ENCODE results near the gene CRISPLD2. TPM values are rescaled to one million over a fixed set of nuclear protein-coding genes. Genes with fewer than 3 reads are reported as not detected.
"Not testable (repeated sequence)": the region's sequence is repeated elsewhere in the genome, so short reads cannot be mapped to it uniquely, and the experiment has no call there.

CRISPLD2 gene
- total RNA-seq, 2 donors from 2014 or later: 27.5 to 129 TPM

DNA sequence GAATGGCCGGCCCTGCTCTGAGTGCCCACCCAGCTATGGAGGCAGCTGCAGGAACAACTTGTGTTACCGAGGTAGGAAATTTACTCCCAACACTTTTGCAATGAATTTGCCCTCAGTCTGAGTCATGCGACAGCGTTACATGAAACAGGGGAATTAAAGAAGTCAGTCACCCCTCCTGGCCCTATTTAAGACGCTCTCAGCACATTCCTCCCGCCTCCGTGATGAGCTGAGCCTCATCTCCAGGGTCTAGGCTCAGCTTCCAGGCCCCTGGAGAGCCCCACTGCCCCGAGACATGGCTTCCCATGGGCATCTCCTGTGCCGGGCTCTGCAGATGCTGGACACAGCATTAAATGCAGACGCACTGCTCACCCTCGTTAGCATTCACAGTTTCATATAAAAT is 35.0 kb downstream of the CRISPLD2 start:
- ATAC-seq (peak; percentile 5), DNase-seq (no peak)
- no peak overlapping the region for H3K4me3 ChIP-seq
- H3K27me3 ChIP-seq: no peaks in the 10 kb centered on the region
- no peaks in the 10 kb centered on the region for H3K36me3 ChIP-seq (replicated peaks in 1 of 2; ENCODE audit: insufficient read depth in 1 of 2, low read depth in 2 of 2)
- intact Hi-C loops (cut with DNase I): no loop called here
- no peaks in the 10 kb centered on the region for H3K9me3 ChIP-seq
- TF ChIP-seq, protein P1, sequence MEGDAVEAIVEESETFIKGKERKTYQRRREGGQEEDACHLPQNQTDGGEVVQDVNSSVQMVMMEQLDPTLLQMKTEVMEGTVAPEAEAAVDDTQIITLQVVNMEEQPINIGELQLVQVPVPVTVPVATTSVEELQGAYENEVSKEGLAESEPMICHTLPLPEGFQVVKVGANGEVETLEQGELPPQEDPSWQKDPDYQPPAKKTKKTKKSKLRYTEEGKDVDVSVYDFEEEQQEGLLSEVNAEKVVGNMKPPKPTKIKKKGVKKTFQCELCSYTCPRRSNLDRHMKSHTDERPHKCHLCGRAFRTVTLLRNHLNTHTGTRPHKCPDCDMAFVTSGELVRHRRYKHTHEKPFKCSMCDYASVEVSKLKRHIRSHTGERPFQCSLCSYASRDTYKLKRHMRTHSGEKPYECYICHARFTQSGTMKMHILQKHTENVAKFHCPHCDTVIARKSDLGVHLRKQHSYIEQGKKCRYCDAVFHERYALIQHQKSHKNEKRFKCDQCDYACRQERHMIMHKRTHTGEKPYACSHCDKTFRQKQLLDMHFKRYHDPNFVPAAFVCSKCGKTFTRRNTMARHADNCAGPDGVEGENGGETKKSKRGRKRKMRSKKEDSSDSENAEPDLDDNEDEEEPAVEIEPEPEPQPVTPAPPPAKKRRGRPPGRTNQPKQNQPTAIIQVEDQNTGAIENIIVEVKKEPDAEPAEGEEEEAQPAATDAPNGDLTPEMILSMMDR (IDR thresholded peaks at IDR 0.05): no peak
- TF ChIP-seq POLR2A (IDR thresholded peaks at IDR 0.05): no peak
- 75 to 76% methylated on average over 7 to 11 of the region's 11 CpGs for WGBS, 2 donors
- no peak overlapping the region for H3K27ac ChIP-seq
- no peaks in the 10 kb centered on the region for H3K4me1 ChIP-seq

DNA sequence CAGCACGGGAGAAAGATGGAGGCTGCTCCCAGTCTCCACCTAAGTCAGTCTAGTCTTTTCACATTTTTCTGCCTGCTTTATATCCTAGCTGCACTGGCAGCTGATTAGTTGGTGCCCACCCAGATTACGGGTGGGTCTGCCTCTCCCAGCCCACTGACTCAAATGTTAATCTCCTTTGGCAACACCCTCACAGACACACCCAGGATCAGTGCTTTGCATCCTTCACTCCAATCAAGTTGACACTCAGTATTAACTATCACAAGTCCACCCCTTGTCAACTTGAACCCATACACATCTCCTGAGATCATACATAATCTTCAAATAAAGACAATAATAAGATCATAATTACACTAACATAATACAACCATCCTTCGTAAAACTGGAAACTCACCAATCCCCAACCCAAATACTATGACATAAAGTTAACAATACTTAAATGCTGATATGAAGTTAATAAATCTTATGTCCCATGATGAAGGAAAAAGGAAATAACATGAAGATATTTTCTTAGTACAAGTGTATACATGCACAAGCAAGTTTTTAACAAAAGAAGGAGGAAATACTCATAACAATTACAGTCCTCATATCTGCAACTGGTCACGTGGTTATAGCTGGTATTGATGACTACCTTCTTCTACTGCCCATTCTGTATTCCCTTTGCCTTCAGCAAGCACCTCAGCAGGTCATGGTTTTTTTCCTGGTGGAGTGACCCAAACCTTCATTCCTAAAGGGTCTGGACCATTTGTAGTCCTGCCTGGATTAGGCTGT is 35.8 kb downstream of the CRISPLD2 start:
- DNase-seq; H3K4me1 ChIP-seq; H3K27ac ChIP-seq; ATAC-seq; H3K4me3 ChIP-seq; intact Hi-C loops (cut with DNase I); H3K36me3 ChIP-seq (replicated peaks in 1 of 2; ENCODE audit: insufficient read depth in 1 of 2, low read depth in 2 of 2); H3K27me3 ChIP-seq; H3K9me3 ChIP-seq: not testable (repeated sequence)
- 74 to 81% methylated on average over 4 of the region's 4 CpGs for WGBS, 2 donors

DNA sequence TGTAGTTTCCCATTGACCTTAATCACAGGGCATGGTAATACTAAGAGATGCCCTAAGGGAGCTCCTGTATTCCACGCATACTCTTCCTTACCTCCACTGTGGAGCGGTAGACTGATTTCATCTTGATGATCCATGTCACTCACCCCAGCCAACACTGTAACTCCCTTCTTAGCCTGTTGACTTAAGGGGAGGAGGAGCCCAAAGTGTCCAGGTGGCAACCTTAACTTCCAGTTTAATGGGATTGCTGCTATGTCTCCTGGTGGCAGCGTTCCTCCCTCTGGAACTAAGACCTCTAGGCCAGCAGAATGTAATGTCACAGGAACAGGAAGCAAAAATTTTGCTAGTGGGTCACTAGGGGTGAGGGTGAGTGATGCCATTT is 36.4 kb downstream of the CRISPLD2 start:
- H3K9me3 ChIP-seq; H3K27ac ChIP-seq; H3K36me3 ChIP-seq (replicated peaks in 1 of 2; ENCODE audit: insufficient read depth in 1 of 2, low read depth in 2 of 2); H3K4me1 ChIP-seq; DNase-seq; ATAC-seq; H3K27me3 ChIP-seq; intact Hi-C loops (cut with DNase I); H3K4me3 ChIP-seq: not testable (repeated sequence)
- WGBS, 2 donors: 82 to 94% methylated on average over 3 of the region's 3 CpGs

DNA sequence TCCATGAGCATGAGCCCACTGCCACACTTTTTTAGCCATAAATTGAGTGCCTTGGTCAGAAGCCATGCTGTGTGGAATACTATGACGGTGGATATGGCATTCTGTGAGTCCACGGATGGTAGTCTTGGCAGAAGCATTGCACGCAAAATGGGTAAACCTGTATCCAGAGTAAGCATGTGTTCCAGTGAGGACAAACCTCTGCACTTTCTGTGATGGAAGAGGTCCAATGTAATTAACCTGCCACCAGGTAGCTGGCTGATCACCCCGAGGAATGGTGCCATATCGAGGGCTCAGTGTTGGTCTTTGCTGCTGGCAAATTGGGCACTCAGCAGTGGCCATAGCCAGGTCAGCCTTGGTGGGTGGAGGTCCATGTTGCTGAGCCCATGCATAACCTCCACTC is 37.0 kb downstream of the CRISPLD2 start:
- ATAC-seq; H3K4me1 ChIP-seq; H3K27me3 ChIP-seq; DNase-seq; intact Hi-C loops (cut with DNase I); H3K27ac ChIP-seq; H3K36me3 ChIP-seq (replicated peaks in 1 of 2; ENCODE audit: insufficient read depth in 1 of 2, low read depth in 2 of 2); H3K9me3 ChIP-seq; H3K4me3 ChIP-seq: not testable (repeated sequence)
- WGBS, 2 donors: 88 to 100% methylated on average over 1 to 5 of the region's 5 CpGs

DNA sequence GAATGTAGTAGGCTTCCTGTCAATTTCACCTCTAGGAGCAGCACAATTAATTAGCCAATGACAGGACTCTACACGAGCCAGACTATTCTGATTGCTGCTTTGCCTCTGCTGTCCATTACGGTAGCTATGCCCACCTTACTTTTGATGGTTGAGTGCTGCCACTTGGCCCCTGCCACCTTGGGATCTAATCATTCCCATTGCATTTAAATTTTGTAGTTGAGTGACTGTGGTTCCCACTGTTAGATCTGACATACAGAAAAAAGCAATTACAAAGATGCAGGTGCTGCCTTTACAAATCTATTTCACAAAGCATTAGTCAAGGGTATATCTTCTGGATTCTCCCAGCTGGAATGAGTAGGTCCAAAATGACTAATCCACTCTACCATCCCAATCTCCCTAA is 39.9 kb downstream of the CRISPLD2 start:
- ATAC-seq (no peak), DNase-seq (no peak)
- Histone ChIP-seq H3K27ac (no peak overlapping the region), H3K27me3 (no peaks in the 10 kb centered on the region), H3K4me1 (no peaks in the 10 kb centered on the region), H3K36me3 (replicated peaks in 1 of 2; ENCODE audit: insufficient read depth in 1 of 2, low read depth in 2 of 2) (no peaks in the 10 kb centered on the region), H3K9me3 (no peaks in the 10 kb centered on the region), H3K4me3 (no peak overlapping the region)
- TF ChIP-seq, protein P1 (IDR thresholded peaks at IDR 0.05): no peak
- TF ChIP-seq POLR2A (IDR thresholded peaks at IDR 0.05): no peak
- WGBS, 2 donors: 82% methylated on average over 2 of the region's 2 CpGs
- intact Hi-C loops (cut with DNase I): no loop called here

DNA sequence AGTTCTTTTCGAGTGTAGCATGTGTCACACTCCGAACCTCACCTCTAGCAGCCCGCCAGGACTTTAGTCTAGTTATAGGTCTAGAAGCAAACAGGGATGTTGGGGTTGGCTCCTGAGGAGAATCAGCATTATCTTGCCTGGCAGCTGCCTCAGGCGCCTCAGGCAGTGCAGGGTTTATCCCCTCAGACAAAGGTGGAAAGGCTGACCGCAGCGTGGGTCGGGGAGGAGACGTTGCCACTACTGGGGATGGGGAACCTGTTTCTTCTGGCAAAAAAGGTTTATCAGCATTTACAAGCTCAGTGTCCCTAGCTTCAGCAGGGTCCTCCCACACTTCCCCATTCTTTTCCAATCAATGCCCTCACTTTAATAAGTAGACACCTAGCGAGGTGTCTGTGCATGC is 40.6 kb downstream of the CRISPLD2 start:
- Histone ChIP-seq H3K9me3 (no peaks in the 10 kb centered on the region), H3K4me3 (no peak overlapping the region), H3K4me1 (no peaks in the 10 kb centered on the region), H3K27ac (no peak overlapping the region), H3K27me3 (no peaks in the 10 kb centered on the region), H3K36me3 (replicated peaks in 1 of 2; ENCODE audit: insufficient read depth in 1 of 2, low read depth in 2 of 2) (no peaks in the 10 kb centered on the region)
- DNase-seq: no peak
- ATAC-seq: no peak
- TF ChIP-seq, protein P1 (IDR thresholded peaks at IDR 0.05): no peak
- TF ChIP-seq POLR2A (IDR thresholded peaks at IDR 0.05): no peak
- intact Hi-C loops (cut with DNase I): no loop called here
- WGBS, 2 donors: 89 to 91% methylated on average over 9 of the region's 9 CpGs

Data from body of pancreas (tissue), 4 donors.